ENCODE results near the gene DCLK1. TPM values are rescaled to one million over a fixed set of nuclear protein-coding genes. Genes with fewer than 3 reads are reported as not detected.

DCLK1 gene
- total RNA-seq, 1 experiment from 2014 or later: 0.10 TPM

GRCh38 chr13:35771898-35772297 is 359.3 kb downstream of the DCLK1 start:
- no TSS peak for BruUV-seq (replicated peaks)
- H3K4me3 ChIP-seq (replicated peaks in 1 of 2; ENCODE audit: low read depth in 1 of 2, low read length in 2 of 2): no peak overlapping the region
- ATAC-seq: no peak

DNA sequence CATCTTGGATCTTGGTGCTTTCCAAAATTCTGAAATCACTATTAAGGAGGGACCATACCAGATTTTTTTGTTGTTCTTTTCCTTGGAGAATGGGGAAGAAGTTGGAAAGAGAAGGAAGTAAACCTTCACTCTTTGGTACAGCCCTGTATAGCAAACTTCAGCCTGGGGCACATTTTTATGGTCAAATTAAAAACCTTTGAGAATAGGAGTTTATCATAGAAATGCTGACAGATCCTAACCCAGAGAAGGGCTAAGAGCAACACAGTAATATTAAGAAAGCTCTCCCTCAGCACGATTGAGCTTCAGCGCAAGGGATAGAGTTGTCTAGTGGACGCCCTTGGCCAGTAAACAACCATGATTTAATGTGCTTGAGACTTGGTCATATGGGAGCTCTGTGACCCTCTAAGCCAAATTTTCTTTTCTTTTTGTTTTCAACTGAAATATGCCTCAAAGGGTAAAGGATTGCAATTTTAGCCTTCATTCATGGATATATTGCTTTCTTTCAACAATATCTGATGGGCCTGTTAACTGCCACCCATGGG is 360.4 kb downstream of the DCLK1 start:
- no peaks in the 10 kb centered on the region for H3K9me3 ChIP-seq (ENCODE audit: control insufficient read depth in 1 of 2, insufficient read depth in 1 of 2, low read depth in 1 of 2, low read length in 2 of 2)
- H3K4me3 ChIP-seq (replicated peaks in 1 of 2; ENCODE audit: low read depth in 1 of 2, low read length in 2 of 2): no peak overlapping the region
- intact Hi-C loops (cut with micrococcal nuclease): loop anchor here (5.0 kb wide), 1 partner anchor 49 kb away; no protein-coding TSS in a partner anchor
- CTCF ChIA-PET: no interaction called here
- no peaks in the 10 kb centered on the region for H3K9me2 ChIP-seq (ENCODE audit: insufficient read depth)
- H3K9ac ChIP-seq (ENCODE audit: low read length): no peak overlapping the region
- no peaks in the 10 kb centered on the region for H4K20me1 ChIP-seq (ENCODE audit: insufficient read depth)
- H3K27me3 ChIP-seq (ENCODE audit: insufficient read depth, low read length): peaks cover 41% of the 10 kb centered on the region
- ATAC-seq (no peak), DNase-seq (ENCODE audit: low read depth, low spot score) (no peak)
- H3K4me1 ChIP-seq (ENCODE audit: control insufficient read depth in 1 of 2, insufficient read depth in 2 of 2, low read length in 2 of 2): no peaks in the 10 kb centered on the region
- no peak overlapping the region for H2AFZ ChIP-seq (ENCODE audit: low read depth, low read length, poor library complexity, severe bottlenecking)
- no peak overlapping the region for H3K4me2 ChIP-seq (ENCODE audit: low read length)
- no TSS peak for BruUV-seq (replicated peaks)
- RAD21 ChIA-PET (ENCODE audit: low non-redundant PET in 1 of 2, low total read pairs in 2 of 2, uncharacterized antibody in 2 of 2, unreplicated experiment in 2 of 2): no interaction called here
- H3K79me2 ChIP-seq (ENCODE audit: insufficient read depth, low read length): no peaks in the 10 kb centered on the region
- POLR2A ChIA-PET: no interaction called here
- H3K36me3 ChIP-seq (ENCODE audit: control insufficient read depth in 1 of 2, insufficient read depth in 2 of 2, low read length in 2 of 2): no peaks in the 10 kb centered on the region
- no peak overlapping the region for H3K27ac ChIP-seq (ENCODE audit: low read depth, low read length)
- TF ChIP-seq CEBPB (IDR thresholded peaks at IDR 0.05; ENCODE audit: low read depth) (no peak), EGR1 (IDR thresholded peaks at IDR 0.05; ENCODE audit: low read depth) (no peak), EZH2 (IDR thresholded peaks at IDR 0.05) (no peak), POLR2A (IDR thresholded peaks at IDR 0.05; ENCODE audit: borderline replicate concordance, extremely low read depth, insufficient read depth, insufficient read length) (no peak), POLR2AphosphoS5 (IDR thresholded peaks at IDR 0.05; ENCODE audit: low read depth, low read length) (no peak), CTCF (IDR thresholded peaks at IDR 0.05 in 2 of 3, conservative IDR thresholded peaks at IDR 0.05 in 1 of 3; ENCODE audit: borderline replicate concordance in 1 of 3, insufficient read depth in 1 of 3, low read depth in 2 of 3, low read length in 2 of 3) (no peak)
- TF ChIP-seq, protein P1, sequence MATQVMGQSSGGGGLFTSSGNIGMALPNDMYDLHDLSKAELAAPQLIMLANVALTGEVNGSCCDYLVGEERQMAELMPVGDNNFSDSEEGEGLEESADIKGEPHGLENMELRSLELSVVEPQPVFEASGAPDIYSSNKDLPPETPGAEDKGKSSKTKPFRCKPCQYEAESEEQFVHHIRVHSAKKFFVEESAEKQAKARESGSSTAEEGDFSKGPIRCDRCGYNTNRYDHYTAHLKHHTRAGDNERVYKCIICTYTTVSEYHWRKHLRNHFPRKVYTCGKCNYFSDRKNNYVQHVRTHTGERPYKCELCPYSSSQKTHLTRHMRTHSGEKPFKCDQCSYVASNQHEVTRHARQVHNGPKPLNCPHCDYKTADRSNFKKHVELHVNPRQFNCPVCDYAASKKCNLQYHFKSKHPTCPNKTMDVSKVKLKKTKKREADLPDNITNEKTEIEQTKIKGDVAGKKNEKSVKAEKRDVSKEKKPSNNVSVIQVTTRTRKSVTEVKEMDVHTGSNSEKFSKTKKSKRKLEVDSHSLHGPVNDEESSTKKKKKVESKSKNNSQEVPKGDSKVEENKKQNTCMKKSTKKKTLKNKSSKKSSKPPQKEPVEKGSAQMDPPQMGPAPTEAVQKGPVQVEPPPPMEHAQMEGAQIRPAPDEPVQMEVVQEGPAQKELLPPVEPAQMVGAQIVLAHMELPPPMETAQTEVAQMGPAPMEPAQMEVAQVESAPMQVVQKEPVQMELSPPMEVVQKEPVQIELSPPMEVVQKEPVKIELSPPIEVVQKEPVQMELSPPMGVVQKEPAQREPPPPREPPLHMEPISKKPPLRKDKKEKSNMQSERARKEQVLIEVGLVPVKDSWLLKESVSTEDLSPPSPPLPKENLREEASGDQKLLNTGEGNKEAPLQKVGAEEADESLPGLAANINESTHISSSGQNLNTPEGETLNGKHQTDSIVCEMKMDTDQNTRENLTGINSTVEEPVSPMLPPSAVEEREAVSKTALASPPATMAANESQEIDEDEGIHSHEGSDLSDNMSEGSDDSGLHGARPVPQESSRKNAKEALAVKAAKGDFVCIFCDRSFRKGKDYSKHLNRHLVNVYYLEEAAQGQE (IDR thresholded peaks at IDR 0.05; ENCODE audit: low read depth): no peak

More at GRCh38 chr13:35771898-35772297, 359.3 kb downstream of the DCLK1 start:
- TF ChIP-seq SP1 (IDR thresholded peaks at IDR 0.05; ENCODE audit: low read depth): no peak
- no peak for TF ChIP-seq SIN3A (IDR thresholded peaks at IDR 0.05; ENCODE audit: low read depth)
- TF ChIP-seq POLR2A (IDR thresholded peaks at IDR 0.05; ENCODE audit: borderline replicate concordance, extremely low read depth, insufficient read depth, insufficient read length): no peak
- no peak for TF ChIP-seq SRF (IDR thresholded peaks at IDR 0.05; ENCODE audit: low read depth)
- TF ChIP-seq CEBPB (IDR thresholded peaks at IDR 0.05; ENCODE audit: low read depth): no peak
- TF ChIP-seq TCF7L2 (IDR thresholded peaks at IDR 0.05; ENCODE audit: borderline replicate concordance, extremely low read depth, insufficient read depth, insufficient read length): no peak
- TF ChIP-seq JUND (IDR thresholded peaks at IDR 0.05): no peak
- no peak for TF ChIP-seq CBX3 (IDR thresholded peaks at IDR 0.05; ENCODE audit: low read depth)
- no peak for TF ChIP-seq MAX (IDR thresholded peaks at IDR 0.05)
- no peak for TF ChIP-seq FOSL1 (IDR thresholded peaks at IDR 0.05; ENCODE audit: low read depth)
- no peak for TF ChIP-seq RAD21 (IDR thresholded peaks at IDR 0.05; ENCODE audit: low read depth)
- no peak for TF ChIP-seq EGR1 (IDR thresholded peaks at IDR 0.05; ENCODE audit: low read depth)
- no peak for TF ChIP-seq EZH2 (IDR thresholded peaks at IDR 0.05)
- intact Hi-C loops (cut with micrococcal nuclease): loop anchor here (5.0 kb wide), 1 partner anchor 50 kb away; no protein-coding TSS in a partner anchor
- POLR2A ChIA-PET: no interaction called here
- H3K79me2 ChIP-seq (ENCODE audit: insufficient read depth, low read length): no peaks in the 10 kb centered on the region
- RAD21 ChIA-PET (ENCODE audit: low non-redundant PET in 1 of 2, low total read pairs in 2 of 2, uncharacterized antibody in 2 of 2, unreplicated experiment in 2 of 2): no interaction called here
- no peaks in the 10 kb centered on the region for H4K20me1 ChIP-seq (ENCODE audit: insufficient read depth)
- H3K36me3 ChIP-seq (ENCODE audit: control insufficient read depth in 1 of 2, insufficient read depth in 2 of 2, low read length in 2 of 2): no peaks in the 10 kb centered on the region
- H3K4me1 ChIP-seq (ENCODE audit: control insufficient read depth in 1 of 2, insufficient read depth in 2 of 2, low read length in 2 of 2): no peaks in the 10 kb centered on the region
- peaks cover 50% of the 10 kb centered on the region for H3K27me3 ChIP-seq (ENCODE audit: insufficient read depth, low read length)
- CTCF ChIA-PET: no interaction called here
- H3K27ac ChIP-seq (ENCODE audit: low read depth, low read length): no peak overlapping the region
- H2AFZ ChIP-seq (ENCODE audit: low read depth, low read length, poor library complexity, severe bottlenecking): no peak overlapping the region
- no peaks in the 10 kb centered on the region for H3K9me3 ChIP-seq (ENCODE audit: control insufficient read depth in 1 of 2, insufficient read depth in 1 of 2, low read depth in 1 of 2, low read length in 2 of 2)
- H3K4me2 ChIP-seq (ENCODE audit: low read length): no peak overlapping the region
- no peak for DNase-seq (ENCODE audit: low read depth, low spot score)
- H3K9ac ChIP-seq (ENCODE audit: low read length): no peak overlapping the region
- no peaks in the 10 kb centered on the region for H3K9me2 ChIP-seq (ENCODE audit: insufficient read depth)
